K562 (cell line): Measurements from ENCODE around the gene AMN1. TPM values are rescaled to one million over a fixed set of nuclear protein-coding genes. Genes with fewer than 3 reads are reported as not detected.

Source experiments
- ATAC-seq: fragments of 200-7000 bp; cut with Tn5 transposase; 3 replicates; pipeline ENCODE4 v1.9.1; 2020; ENCODE audit warnings: moderate library complexity
- BruUV-seq: library from RNA; stranded (reverse); fragments of 400-500 nt; replicated peaks from 2 replicates; lab custom pipeline; 2021; lab: Mats Ljungman, UMichigan
- CTCF ChIA-PET: fragments of 300-600 bp; formaldehyde crosslinking; extraction: SDS; loops from one replicate; lab custom pipeline; 2021; ENCODE audit warnings: low intra/inter-chr PET ratio; lab: Yijun Ruan, JAX
- POLR2A ChIA-PET: fragments of 300-600, 350-650 bp; sonication (Branson Sonifier 250); formaldehyde crosslinking; extraction: SDS; loops from one replicate; lab custom pipeline; 2021; ENCODE audit warnings: antibody characterized with exemption, inconsistent platforms; lab: Yijun Ruan, JAX
- DNase-seq, 4 experiments: peaks; one replicate each; pipeline versions ENCODE4 v3.0.0 to v3.0.0-alpha.2; 2011 to 2018; ENCODE audit warnings: low spot score in 3 of 4, mixed read lengths in 3 of 4; ENCODE audit errors: extremely low read depth in 1 of 4
- FAIRE-seq: peaks from 2 replicates; lab custom pipeline; 2011; peaks lifted over from hg19 to GRCh38; lab: Jason Lieb, UNC
- H2AFZ ChIP-seq: 2 replicates; pipeline ENCODE4 v1.6.0; 2011; ENCODE audit warnings: low read depth, low read length, control low read depth, inconsistent platforms
- H3K27ac ChIP-seq: fragments of 200-600 bp; 3 replicates; pipeline ENCODE4 v1.8.0; 2011; ENCODE audit warnings: low read depth, mild to moderate bottlenecking, control low read depth, inconsistent platforms, low read length, moderate library complexity, mixed read lengths; ENCODE audit errors: extremely low read depth
- H3K27me3 ChIP-seq, 2 experiments: fragments of 300-600 bp in 1 of 2; 2 replicates in 1 of 2; 3 replicates in 1 of 2; pipeline versions ENCODE4 v1.6.0 to v1.8.0; 2011; ENCODE audit warnings: inconsistent platforms in 2 of 2, low read length in 2 of 2, mild to moderate bottlenecking in 1 of 2, mixed read lengths in 1 of 2, moderate library complexity in 1 of 2; ENCODE audit not compliant: control insufficient read depth in 2 of 2, insufficient read depth in 2 of 2
- H3K36me3 ChIP-seq: fragments of 300-600 bp; 3 replicates; pipeline ENCODE4 v1.8.0; 2011; ENCODE audit warnings: mild to moderate bottlenecking, low read length, inconsistent platforms; ENCODE audit not compliant: control insufficient read depth, insufficient read depth
- H3K4me1 ChIP-seq, 2 experiments: fragments of 200-600 bp in 1 of 2; replicated peaks in 1 of 2; 2 replicates in 1 of 2; 3 replicates in 1 of 2; pipeline versions ENCODE4 v1.5.1 to v1.8.0; 2011; ENCODE audit warnings: inconsistent platforms in 2 of 2, low read length in 2 of 2, mild to moderate bottlenecking in 1 of 2, mixed read lengths in 1 of 2, moderate library complexity in 1 of 2; ENCODE audit not compliant: control insufficient read depth in 2 of 2, insufficient read depth in 2 of 2
- H3K4me2 ChIP-seq: 2 replicates; pipeline ENCODE4 v1.6.1; 2011; ENCODE audit warnings: low read length, control low read depth, inconsistent platforms, mixed read lengths; ENCODE audit not compliant: insufficient read depth
- H3K4me3 ChIP-seq: fragments of 200-600 bp; sonication (generic), shearing (Covaris generic); 2 replicates; pipeline ENCODE4 v1.5.1; 2016; ENCODE audit warnings: control low read depth, inconsistent platforms
- H3K79me2 ChIP-seq: fragments of 200-600 bp; 3 replicates; pipeline ENCODE4 v1.8.0; 2011; ENCODE audit warnings: low read length, inconsistent platforms; ENCODE audit not compliant: control insufficient read depth, insufficient read depth
- H3K9ac ChIP-seq, 2 experiments: 2 replicates each; pipeline versions ENCODE4 v1.6.0 to v1.6.1; 2011; ENCODE audit warnings: low read depth in 2 of 2, low read length in 2 of 2, control low read depth in 1 of 2, inconsistent platforms in 1 of 2, mild to moderate bottlenecking in 1 of 2, mixed read lengths in 1 of 2; ENCODE audit not compliant: insufficient read depth in 1 of 2
- H3K9me1 ChIP-seq: one replicate; pipeline ENCODE4 v1.6.0; 2011; ENCODE audit warnings: inconsistent platforms, mild to moderate bottlenecking, low read length, moderate library complexity; ENCODE audit not compliant: control insufficient read depth, insufficient read depth
- H3K9me3 ChIP-seq: replicated peaks from 2 replicates; pipeline ENCODE4 v1.5.1; 2011; ENCODE audit warnings: low read depth, low read length, inconsistent platforms; ENCODE audit not compliant: control insufficient read depth, insufficient read depth
- H4K20me1 ChIP-seq: replicated peaks from 2 replicates; pipeline ENCODE4 v1.6.1; 2011; ENCODE audit warnings: low read length, inconsistent platforms, mixed read lengths; ENCODE audit not compliant: control insufficient read depth, insufficient read depth
- ATF1 ChIP-seq, 2 experiments: fragments of 450-650 bp in 1 of 2; IDR thresholded peaks; 2 replicates each; pipeline ENCODE4 v1.6.1; 2016; ENCODE audit warnings: missing compliant biosample characterization in 1 of 2, missing genetic modification characterization in 1 of 2
- CBX8 ChIP-seq: fragments of 200-600 bp; sonication (generic); IDR thresholded peaks from 2 replicates; pipeline ENCODE4 v1.6.1; 2012; ENCODE audit warnings: borderline replicate concordance, mixed run types, low read depth, mild to moderate bottlenecking, moderate library complexity, mixed read lengths, low read length, control low read depth, inconsistent platforms; ENCODE audit not compliant: poor library complexity, severe bottlenecking; ENCODE audit errors: extremely low read depth
- GABPA ChIP-seq: fragments of 200-800 bp; sonication (Bioruptor generic); conservative IDR thresholded peaks from 2 replicates; pipeline ENCODE4 v1.6.1; 2016; ENCODE audit warnings: low read depth, missing genetic modification characterization, missing compliant biosample characterization
- GATAD2B ChIP-seq: fragments of 450-650 bp; IDR thresholded peaks from 2 replicates; pipeline ENCODE4 v1.6.1; 2017; ENCODE audit warnings: mild to moderate bottlenecking, borderline replicate concordance
- HCFC1 ChIP-seq: IDR thresholded peaks from 2 replicates; pipeline ENCODE4 v1.6.1; 2012; ENCODE audit warnings: low read depth, low read length, improper control_type of control experiment
- HMGXB4 ChIP-seq: sonication (generic); formaldehyde crosslinking; IDR thresholded peaks from 2 replicates; pipeline ENCODE4 v1.8.1; 2023; ENCODE audit warnings: mild to moderate bottlenecking, missing genetic modification reagents
- KLF16 ChIP-seq: IDR thresholded peaks from 2 replicates; pipeline ENCODE4 v1.6.1; 2016; ENCODE audit warnings: antibody characterized with exemption
- MTA2 ChIP-seq: fragments of 450-650 bp; IDR thresholded peaks from 2 replicates; pipeline ENCODE4 v1.6.1; 2016; ENCODE audit warnings: low read depth
- PYGO2 ChIP-seq: fragments of 450-650 bp; IDR thresholded peaks from 2 replicates; pipeline ENCODE4 v1.6.1; 2016; ENCODE audit warnings: mild to moderate bottlenecking, missing genetic modification characterization, moderate library complexity, missing compliant biosample characterization
- RUNX1 ChIP-seq: sonication (generic); IDR thresholded peaks from 2 replicates; pipeline ENCODE4 v1.6.1; 2016; ENCODE audit warnings: antibody characterized with exemption, low read depth
- VEZF1 ChIP-seq: fragments of 200-800 bp; sonication (Bioruptor generic); IDR thresholded peaks from 2 replicates; pipeline ENCODE4 v1.6.1; 2017; ENCODE audit warnings: missing genetic modification characterization, missing compliant biosample characterization
- ZKSCAN8 ChIP-seq: fragments of 200-800 bp; sonication (Bioruptor generic); IDR thresholded peaks from 2 replicates; pipeline ENCODE4 v1.6.1; 2016; ENCODE audit warnings: missing genetic modification characterization, missing compliant biosample characterization
- ZNF395 ChIP-seq: fragments of 200-800 bp; sonication (Bioruptor generic); IDR thresholded peaks from 2 replicates; pipeline ENCODE4 v1.6.1; 2017; ENCODE audit warnings: missing genetic modification characterization, missing compliant biosample characterization
- ZNF589 ChIP-seq: fragments of 200-800 bp; sonication (Bioruptor generic); IDR thresholded peaks from 2 replicates; pipeline ENCODE4 v1.6.1; 2016; ENCODE audit warnings: low read depth, missing genetic modification characterization, missing compliant biosample characterization
- WGBS: fragments of 100-300 bp; shearing (Covaris generic); methylation state at CpG from one replicate; pipeline ENCODE4 v1.1.6; 2016; ENCODE audit warnings: low coverage, mixed read lengths; ENCODE audit not compliant: insufficient coverage; ENCODE audit errors: missing lambda C conversion rate; 5-methylcytosine and 5-hydroxymethylcytosine counted together
- in situ Hi-C: fragments of 300-500 bp; cut with MboI; formaldehyde crosslinking; loops from 4 replicates; pipeline ENCODE4 v1.15.0; 2018; ENCODE audit warnings: inconsistent platforms, mixed read lengths
- intact Hi-C: fragments of 100-400 bp; cut with micrococcal nuclease; formaldehyde crosslinking; loops from 2 replicates; pipeline ENCODE4 v1.14.2; 2022
- polyA plus RNA-seq, 8 experiments: library from polyadenylated mRNA; depleted of rRNA in 4 of 8; stranded (reverse) in 5 of 8; unstranded in 3 of 8; fragments of >200 nt; fragmentation: Nextera tagmentation in 2 of 8; fragmentation: Illumina TruSeq in 1 of 8; extraction: Ambion mirVana in 2 of 8; extraction: Trizol in 1 of 8; gene quantifications; 2 replicates each; pipeline versions ENCODE4 v1.2.1 to v1.2.3, GENCODE V29; 2011 to 2014; ENCODE audit warnings: inconsistent platforms in 1 of 8, missing spikeins in 1 of 8
- total RNA-seq, 7 experiments: library from RNA; depleted of rRNA in 6 of 7; stranded (reverse); fragments of >200 nt in 6 of 7; fragmentation: Illumina TruSeq in 2 of 7; extraction: Trizol in 2 of 7; gene quantifications; 2 replicates each; pipeline versions ENCODE4 v1.2.1 to v1.2.3, GENCODE V29; 2011 to 2021; ENCODE audit warnings: low replicate concordance in 1 of 7

Gene AMN1
- total and polyA plus RNA-seq, 9 of the 15 experiments (the other 6 are each of a cell fraction or from before 2014, with no cell fraction given), result 5.2 to 27.6 (median 13.0) TPM

GRCh38 chr12:31715283-31715825, 13.5 kb downstream of the AMN1 start:
- peak overlapping the region; percentile 78 for H2AFZ ChIP-seq
- 3% methylated on average over 5 of the region's 5 CpGs for WGBS
- peak overlapping the region; percentile 49 for H3K4me3 ChIP-seq
- POLR2A ChIA-PET, result interaction anchor here (0.6 to 6.4 kb wide), 14 partner anchors 11 to 396 kb away, joined by 3 to 85 read pairs (median 5); partner anchors contain the start of genes AMN1 and ETFBKMT
- H3K4me2 ChIP-seq, result peak overlapping the region; percentile 89
- BruUV-seq, result no TSS peak
- peaks cover 48% of the 10 kb centered on the region for H3K79me2 ChIP-seq
- no peaks in the 10 kb centered on the region for H3K36me3 ChIP-seq
- H3K4me1 ChIP-seq, result peaks cover 8 to 21% of the 10 kb centered on the region in 2 experiments; a peak in 4 of 5 replicates
- H3K9me3 ChIP-seq, result no peaks in the 10 kb centered on the region; the same call in 1 of the 2 replicates
- peak; percentile 93 for FAIRE-seq
- no peaks in the 10 kb centered on the region for H3K27me3 ChIP-seq
- intact Hi-C loops (loop anchor here (1.0 kb wide), 1 partner anchor 14 kb away; the partner anchor contains the start of gene AMN1), in situ Hi-C loops (no loop called here)
- peak overlapping the region; percentile 97 for H3K27ac ChIP-seq
- DNase-seq, result peak; percentile 62 to 94 (median 73)
- CTCF ChIA-PET, result no interaction called here
- H3K9me1 ChIP-seq, result no peaks in the 10 kb centered on the region
- H4K20me1 ChIP-seq, result no peaks in the 10 kb centered on the region
- H3K9ac ChIP-seq, result peak overlapping the region; percentile 38 to 93; a peak in 3 of 4 replicates
- ATAC-seq, result peak; percentile 86
- TF ChIP-seq PYGO2 (0 out of 2 replicates have a peak, but pooled peaks have one; percentile 44), GABPA (tag) (peak; percentile 57), VEZF1 (peak; percentile 33; the same call in 1 of the 2 replicates), KLF16 (0 out of 2 replicates have a peak, but pooled peaks have one; percentile 15), RUNX1 (no peak), HCFC1 (no peak), HMGXB4 (CRISPR knock-in tag) (no peak), ATF1 (CRISPR knock-in tag; IDR thresholded peaks at IDR 0.05) (no peak), ATF1 (tag; IDR thresholded peaks at IDR 0.05) (peak; percentile 67), ZKSCAN8 (CRISPR knock-in tag) (peak; percentile 72; the same call in 1 of the 2 replicates), CBX8 (no peak), ZNF589 (CRISPR knock-in tag) (peak; percentile 64; the same call in 1 of the 2 replicates), ZNF395 (CRISPR knock-in tag) (no peak), GATAD2B (peak; percentile 51; the same call in 1 of the 2 replicates), MTA2 (peak; percentile 69)
